SIG-M5 (cell line): ENCODE results near the gene DHRS12.
"Not testable (repeated sequence)": the region's sequence is repeated elsewhere in the genome, so short reads cannot be mapped to it uniquely, and the experiment has no call there.

Experiments used
- DNase-seq: peaks from one replicate; lab custom pipeline; 2025; lab: John Stamatoyannopoulos, UW

Gene DHRS12

DNA sequence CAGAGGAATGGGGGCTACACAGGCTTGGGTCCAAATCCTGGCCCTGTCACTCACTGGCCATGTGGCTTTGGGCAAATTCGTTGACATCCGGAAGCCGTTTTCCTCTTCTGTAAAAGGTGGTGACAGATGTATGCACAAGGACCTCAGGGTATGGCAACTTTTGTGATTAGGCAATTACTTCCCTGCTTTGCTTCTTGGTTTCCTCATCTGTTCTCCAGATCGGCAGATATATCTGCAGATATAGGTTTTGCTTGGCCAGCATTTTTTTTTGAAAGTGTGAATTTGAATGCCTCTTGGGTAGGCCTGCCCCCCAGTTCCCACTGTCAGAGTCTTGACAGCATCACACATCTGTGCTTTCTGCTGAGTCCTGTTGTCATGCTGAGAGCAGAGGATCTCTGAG, 23.3 kb upstream of the DHRS12 start:
- peak; percentile 74 for DNase-seq

DNA sequence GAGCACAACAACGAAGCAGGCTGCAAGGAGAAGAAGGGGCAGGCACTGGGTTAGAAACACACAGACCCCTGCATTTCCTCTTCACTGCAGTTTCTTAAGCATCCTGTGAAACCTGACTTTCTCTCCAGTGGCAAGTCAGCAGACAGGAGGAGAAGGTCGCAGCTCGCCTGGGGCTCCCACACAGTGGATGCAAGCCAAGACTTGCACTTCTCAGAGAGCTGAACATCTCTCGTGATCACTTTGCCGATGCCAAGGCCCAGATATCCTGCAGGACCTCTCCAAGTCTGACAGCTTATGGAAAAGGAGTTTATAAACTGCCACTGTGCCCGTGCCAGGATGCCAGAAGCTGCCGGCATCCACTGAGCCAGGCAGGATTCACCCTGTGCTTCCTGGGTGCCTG, 22.6 kb upstream of the DHRS12 start:
- DNase-seq: no peak

DNA sequence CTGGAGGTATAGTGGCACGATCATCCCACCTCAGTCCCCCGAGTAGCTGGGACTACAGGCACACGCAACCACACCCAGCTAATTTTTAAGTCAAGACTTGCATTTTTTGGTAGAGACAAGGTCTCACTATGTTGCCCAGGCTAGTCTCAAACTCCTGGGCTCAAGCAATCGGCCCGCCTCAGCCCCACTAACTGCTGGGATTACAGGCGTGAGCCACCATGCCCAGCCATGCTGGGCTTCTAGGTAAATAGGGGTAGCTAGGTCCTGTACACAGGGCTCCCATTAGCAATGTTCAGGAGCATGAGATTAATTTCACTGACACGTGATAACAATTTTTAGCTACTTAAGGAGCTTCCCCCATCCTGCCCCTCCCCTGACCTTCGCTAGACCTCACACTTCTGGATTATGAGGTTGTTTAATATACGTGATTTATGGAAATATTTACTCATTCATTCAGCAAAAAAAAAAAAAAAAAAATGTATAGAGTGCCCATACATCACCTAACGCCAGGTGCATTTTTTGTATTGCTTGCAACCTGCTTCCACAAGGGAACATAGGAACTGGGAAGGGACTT, 21.8 kb upstream of the DHRS12 start:
- DNase-seq: no peak

DNA sequence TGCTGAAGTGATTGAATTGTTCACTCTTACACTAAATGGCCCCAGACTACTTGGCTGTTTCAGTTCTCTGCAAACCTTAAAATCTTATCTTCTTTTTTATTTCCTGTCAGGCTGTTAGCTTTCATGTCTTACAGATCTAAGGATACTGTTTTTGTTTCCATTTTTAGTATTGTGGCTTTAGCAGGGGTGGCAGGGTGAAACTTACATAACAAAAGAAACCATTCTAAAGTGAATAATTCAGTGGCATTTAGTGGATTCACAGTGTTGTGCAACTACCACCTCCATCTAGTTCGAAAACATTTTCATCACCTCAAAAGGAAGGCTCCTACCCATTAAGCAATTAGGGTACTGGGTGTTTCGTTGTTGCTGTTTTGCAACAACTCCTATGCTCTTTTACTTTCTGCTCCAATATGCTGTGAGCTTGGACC, 21.2 kb upstream of the DHRS12 start:
- DNase-seq: peak; percentile 90

DNA sequence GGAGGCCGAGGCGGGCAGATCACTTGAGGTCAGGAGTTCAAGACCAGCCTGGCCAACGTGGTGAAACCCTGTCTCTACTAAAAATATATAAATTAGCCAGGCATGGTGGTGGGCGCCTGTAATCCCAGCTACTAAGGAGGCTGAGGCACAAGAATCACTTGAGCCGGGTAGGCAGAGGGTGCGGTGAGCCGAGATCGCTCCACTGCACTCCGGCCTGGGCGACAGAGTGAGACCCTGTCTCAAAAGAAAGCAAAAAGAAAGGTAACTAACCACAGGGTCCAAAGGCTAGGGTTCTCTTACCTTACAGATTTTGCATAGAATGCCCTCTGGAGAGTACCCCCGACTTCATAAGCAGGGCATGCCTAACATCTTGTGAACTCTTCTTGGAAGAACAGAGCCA, 20.7 kb upstream of the DHRS12 start:
- not testable (repeated sequence) for DNase-seq

DNA sequence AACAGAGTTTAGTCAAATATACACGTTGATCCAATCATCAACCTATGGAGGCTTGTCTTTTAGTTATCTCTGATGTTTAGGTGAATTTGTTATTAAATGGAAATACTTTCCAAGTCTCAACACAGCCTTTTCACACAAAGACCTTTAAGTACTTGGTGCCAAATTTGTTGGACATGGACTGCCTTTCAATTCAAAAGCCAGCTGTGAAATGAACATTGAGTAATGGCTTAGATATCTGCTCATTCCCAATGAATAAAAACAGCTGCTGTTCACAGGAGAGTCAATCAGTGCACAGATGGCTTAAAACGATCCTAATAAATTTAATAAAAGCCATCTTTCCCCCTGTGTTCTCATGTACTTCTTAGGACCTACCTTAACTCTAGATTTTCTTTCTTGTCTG, 19.9 kb upstream of the DHRS12 start:
- no peak for DNase-seq

DNA sequence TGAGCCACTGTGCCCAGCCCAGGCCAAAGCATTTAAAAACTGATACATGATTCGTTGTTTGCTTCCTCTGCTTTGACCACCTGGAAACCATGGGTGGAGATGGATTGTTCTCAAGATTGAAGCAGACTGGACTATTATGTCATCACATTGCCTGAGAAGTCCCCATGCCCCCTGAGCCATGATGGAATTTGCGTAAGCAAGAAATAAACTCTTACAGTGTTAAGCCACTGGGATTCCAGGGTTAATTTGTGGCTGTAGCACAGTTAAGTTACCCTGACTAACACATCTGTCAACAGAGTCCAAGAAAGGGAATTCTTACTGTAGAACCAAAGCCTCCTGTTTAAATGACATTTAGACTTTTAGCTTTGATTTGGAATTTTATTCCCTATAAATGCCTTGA, 19.4 kb upstream of the DHRS12 start:
- no peak for DNase-seq

DNA sequence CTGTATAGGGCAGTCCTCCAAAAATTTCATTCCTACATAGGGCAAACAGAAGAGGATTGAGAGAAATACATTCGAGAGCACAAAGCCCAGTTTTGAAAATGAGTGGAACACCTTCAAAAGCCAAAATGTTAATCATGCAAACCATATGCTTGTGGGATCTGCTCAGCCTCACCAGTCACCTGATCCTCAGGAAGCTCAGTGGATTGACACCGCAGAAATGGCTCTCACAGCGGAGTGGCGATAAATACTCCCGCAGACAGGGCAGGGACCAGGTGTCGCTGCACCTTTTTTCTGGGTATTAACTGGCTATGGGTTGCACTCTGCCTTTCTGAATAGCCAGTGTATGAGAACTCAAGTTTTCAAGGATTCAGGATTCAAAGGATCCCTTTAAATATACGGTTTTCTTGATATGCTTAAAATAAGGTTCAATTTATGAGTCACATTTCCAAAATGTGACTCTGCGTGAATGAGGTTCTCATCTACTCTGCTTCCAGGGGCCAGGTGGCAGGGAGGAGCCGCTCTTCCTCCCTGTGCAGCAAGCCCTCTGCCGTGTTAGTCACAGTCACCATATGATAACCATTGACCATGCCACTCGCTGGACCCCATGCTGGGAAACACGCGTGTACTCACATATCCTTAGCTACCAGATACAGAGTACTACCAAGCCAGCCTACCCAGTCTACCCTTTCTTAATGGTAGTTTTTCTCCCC, 18.3 kb upstream of the DHRS12 start:
- DNase-seq: no peak

DNA sequence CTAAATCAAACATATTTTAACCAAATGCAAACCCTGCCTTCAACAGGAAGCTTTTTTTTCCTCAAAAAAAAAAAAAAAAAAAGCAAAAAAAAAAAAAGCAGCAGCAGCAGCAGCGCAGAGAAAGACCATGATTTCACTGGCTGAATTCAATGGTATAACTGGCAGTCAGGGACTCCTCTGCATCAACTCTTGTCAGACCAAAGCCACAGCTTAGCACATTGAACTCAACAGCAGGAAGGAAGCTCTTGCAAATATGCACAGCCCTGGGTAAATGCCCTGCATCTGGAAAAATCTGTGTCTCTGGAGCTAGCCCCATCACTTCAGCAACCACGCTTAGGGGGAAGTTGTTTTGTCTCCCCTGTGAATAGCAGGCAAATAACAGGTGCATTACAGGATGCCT, 17.6 kb upstream of the DHRS12 start:
- DNase-seq: no peak

DNA sequence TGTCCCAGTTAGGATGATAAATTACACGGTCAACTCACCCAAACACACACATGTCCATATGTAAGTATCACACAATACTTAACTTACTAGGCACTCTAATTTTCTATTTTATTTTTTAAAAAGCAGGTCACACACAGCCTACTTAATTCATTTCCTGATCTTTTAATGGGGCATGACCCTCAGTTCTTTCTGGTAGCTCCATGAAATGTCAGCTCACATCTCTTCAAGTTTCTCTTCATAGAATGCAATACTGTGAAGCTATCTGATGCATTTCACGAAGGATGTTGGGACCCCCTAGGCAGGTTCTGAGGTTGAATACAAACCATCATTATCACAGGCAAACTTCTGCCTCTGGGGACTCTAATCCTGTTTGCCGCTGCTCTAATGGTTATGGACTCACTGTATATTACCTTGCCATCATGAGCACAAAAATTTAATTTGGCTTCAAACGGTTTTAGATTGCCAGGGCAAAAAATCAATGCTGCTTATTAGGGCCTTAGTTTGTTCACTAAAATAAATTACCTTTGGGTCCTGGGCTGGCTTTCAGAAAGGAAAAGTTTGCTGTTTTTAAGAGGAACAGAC, 16.1 kb upstream of the DHRS12 start:
- DNase-seq: no peak

DNA sequence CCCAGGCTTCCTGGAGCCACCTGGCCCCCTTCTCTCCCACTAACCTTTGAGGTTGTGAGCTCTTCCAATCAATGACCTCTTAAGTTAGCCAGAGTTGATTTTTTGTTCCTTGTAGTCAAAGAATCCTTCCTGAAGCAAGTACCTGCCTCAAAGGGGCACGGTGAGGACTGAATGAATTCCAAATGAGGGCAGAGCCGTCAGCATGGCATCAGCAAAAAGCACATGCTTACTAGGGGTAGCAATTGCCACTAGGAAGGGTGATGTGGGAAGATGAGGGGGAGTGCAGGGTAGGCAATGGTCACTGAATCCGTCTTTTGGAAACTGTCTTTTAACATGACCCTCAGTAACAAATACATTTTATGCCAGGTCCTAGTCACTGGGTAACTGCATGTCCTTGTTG, 15.6 kb upstream of the DHRS12 start:
- DNase-seq: no peak

DNA sequence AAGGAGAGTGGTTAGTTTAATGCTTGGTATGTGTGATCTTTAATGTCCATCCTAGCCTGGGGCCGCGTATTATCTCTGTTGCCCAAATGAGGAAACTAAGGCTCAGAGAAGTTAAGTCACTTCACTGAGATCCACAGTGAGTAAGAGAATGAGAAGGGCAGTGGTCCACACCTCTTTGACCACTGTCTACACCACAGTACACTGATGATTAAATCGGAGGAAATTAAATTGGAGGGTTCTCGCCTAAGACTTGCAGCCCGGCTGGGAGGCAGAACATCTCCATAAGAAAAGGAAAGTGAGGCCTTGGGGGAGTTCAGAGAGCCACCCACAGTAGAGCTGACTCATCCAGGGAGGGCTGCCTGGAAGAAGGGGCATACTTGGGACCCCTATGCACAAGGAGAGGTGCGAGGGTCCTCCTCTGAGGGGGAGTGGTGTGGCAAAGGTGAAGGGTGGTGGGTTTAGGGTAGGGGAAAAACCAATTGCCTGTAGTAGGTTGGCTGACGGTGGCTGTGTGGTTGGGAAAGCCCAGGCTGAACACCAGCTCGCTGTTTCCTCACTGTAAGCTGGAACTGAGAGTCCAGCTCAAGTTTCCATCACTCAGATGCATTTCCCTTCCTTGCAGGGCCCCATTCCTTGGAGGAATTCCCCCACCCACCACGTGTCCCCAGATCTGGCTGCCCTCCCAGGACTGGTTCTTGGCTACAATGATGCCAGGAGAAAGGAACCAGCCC, 15.0 kb upstream of the DHRS12 start:
- DNase-seq: no peak

DNA sequence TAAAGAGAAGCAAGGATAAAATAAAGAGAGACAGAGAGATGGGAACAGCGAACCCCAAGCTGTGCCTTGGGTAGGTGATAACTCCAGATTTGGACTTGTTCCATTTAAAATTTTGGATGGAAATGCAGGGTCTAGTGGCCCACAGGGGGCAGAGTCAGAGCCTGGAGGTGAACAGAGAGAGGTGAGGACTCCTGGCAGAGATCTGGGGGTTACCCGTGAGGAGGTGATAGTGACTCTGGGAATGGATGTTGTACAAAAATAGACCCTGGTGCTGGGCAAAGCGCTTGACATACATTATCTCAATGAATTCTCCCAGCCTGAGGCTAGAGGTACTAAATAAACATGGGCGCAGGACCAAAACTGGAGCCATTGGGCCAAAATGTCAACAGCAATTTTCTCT, 14.3 kb upstream of the DHRS12 start:
- DNase-seq: no peak

DNA sequence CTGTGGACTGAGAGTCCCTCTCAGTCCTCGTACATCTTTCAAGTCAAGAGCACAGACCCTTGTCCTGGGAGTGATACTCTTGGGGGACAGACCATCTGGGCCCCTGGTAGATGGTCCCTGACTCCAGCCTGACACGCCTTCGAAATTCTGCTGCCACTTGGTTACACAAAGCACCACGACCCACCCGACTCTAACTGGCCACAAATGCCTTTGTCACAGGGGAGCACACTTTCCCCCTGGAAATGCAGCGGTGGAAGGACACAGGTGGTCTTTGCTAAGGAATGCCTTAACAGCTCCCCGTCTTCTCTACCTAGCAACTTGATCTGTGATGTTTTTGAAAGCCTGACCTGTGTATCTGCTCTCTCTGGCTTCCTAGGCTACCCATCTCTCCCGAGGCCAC, 13.8 kb upstream of the DHRS12 start:
- no peak for DNase-seq

DNA sequence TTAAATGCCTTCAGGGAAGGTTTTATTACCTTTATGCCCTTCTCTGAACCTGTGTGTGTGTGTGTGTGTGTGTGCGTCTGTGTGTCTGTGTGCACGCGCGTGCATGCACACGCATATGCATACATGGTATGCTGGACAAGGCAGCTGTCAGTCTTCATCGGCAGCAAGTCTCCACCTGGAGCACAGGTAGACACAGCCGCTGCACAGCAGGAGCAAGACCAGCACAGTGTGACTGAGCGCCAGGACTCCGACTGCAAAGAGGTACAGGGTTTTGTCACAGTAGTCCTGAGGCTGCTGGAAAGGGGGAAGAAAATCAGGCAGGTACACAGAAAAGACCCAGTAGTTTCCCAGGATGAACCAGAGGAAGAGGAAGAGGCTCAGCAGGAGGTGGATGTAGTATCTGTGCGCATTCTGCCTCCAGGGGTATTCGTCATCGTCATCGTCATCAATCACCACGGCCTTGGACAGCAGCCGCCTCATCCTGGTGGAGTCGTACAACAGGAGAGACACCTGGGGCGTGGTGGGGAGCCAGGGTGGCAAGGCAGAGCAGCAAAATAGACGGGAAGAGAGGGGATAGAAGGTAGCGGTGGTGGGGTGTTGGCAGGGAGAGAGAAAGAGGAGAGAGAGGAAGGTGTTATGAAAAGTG, 12.8 kb upstream of the DHRS12 start:
- no peak for DNase-seq

DNA sequence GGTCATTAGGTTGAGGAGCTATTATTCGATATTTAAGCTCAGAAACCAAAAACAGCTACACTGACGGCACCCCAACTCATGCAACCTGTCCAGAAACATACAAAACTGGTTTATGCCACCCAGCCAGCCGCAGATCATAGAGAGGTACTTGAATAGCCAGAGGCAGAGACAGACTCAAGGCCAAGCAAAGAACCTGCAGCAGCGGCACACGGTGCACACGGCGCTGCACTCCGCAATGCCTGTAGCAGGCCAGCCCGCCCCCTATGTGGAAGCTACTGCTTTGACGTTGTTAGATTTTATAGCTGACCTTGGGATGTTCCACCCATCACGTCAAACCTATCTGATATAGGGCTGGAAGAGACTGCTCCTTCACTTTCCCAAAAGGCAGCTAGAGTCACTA, 11.9 kb upstream of the DHRS12 start:
- DNase-seq: no peak

DNA sequence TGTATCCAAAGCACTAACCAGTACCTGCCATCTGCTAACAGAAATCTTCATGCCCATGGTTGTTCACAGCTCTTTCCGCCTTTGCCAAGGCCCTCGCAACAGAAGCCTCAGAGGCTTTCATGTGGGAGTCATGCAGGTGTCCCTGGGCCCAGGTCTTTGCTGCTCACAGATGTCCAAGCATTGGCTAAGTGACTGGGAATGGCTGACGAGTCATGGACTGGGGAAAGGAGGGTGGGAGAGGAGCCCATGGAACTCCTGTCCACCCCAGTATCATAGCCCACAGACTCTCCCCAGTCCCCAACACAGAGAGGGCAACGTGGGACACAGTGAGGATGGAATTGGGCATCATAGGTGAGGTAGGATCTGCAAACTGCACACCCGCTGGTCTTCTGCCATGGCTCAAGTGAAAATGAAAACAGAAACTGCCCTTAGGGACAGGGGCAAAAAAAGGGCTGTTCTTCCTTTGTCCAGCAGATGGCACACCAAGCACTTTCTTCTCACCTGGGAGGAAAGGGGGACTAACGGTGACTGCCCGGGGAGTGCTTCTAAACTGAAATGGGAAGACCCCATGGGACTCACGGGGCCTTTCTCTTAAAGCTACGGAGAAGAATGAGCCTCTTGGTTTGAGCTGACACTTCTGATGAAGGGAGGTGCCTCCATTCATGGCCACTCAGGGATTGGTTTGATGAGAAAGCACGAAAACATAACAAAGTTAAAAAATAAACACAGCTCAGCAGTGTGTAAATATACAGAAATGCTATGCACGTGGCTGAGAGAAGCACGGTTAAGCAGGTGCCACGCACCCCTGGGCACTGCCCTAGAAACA, 11.1 kb upstream of the DHRS12 start:
- DNase-seq: no peak

DNA sequence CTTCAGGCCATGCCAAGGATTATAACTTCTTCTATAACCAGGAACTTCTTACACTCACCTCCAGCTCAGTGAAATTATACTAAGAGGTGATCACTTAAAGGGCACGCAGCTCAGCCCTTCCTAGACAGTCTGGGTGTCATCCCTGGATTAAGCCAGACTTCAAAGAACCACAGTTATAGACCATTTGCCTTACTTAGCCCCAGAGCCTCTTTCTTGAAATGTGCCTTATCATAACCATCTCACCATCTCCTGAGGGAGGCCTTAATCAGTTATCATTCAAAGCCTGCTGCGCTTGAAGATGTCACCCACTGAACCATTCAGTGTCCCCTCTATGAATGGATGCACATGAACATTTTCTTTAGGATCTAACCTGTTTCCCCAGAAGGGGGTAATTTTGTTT, 10.1 kb upstream of the DHRS12 start:
- no peak for DNase-seq

DNA sequence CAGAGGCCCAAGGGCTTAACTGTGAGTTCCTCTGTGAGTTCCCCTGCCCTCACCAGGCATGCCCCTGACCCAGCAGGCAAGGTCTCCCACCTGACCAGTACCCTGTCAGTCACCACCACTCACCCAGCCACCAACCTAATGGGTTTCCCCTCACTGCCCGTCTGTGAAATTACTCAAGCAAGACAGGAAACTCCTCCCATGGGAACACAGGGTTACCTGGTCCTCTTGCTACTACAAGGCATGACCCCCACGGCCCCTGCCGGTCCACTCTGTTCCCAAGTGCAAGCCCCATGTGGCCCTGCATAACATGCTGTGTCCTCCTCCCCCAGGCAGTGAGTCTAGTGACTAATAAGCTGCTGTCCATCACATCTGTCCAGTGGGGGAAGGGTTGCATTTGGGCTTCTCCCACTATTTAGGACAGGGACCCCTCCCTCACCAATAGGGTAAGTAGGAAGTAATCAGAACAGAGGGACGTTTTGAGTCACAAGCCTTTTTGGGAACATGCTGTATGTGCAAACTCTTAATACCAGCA, 8.0 kb upstream of the DHRS12 start:
- no peak for DNase-seq

DNA sequence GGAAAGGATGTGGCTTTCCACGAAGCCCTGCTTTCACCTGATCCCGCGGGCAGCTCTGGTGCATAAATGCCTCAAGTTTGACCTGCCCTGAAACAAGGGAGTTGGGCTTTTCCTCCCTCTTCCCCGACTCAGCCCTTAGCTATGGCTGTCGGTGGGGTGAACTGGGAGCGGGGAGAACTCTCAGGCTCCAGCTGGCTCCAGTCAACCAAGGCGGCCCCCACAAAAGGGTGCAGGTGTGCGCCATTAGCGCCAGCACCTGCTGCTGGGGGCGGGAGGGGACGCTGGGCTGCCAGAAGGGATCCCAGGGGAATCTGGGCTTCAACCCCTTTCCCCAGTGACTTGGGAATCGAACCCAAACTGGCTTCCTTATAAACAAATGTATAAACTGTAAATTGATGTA, 7.1 kb upstream of the DHRS12 start:
- DNase-seq: no peak

DNA sequence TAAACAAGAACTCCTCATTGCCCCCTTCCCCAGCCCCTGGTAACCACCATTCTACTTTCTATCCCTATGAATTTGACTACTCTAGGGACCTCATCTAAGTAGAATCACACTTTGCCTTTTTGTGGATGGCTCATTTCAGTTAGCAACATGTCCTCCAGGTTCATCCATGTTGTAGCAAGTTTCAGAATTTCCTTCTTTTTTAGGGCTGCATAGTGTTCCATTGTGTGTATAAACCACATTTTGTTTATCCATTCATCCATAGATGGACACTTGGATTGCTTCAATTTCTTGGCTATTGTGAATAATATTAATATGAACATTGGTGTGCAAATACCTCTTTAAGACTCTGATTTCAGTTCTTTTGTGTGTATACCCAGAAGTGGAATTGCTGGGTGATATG, 4.8 kb upstream of the DHRS12 start:
- DNase-seq: no peak

DNA sequence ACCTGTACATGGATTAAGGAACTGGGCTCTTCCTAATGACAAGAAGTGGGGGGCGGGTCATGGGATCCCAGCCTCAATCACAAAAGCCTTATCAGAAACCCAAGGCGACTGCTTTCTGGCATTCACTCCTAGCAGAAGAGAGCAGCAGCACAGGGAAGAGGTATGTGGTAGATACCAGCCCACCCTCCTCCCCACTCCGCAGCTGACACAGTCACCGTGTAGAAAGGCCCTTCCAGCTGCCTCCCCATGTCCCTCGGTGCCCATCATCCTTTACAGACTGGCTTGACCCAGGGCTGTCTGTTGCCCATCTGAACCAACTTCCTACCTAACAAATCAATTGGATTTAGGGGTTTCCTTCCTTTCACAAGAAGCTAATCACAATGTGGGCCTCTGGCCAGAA, 3.1 kb upstream of the DHRS12 start:
- no peak for DNase-seq
